CD4-positive, alpha-beta T cell treated with Interleukin-6 for 4 hours (primary cell): ENCODE data around the gene GBF1.

Experiments
- DNase-seq: peaks from one replicate; pipeline ENCODE4 v3.0.0-alpha.2; 2020; ENCODE audit warnings: mixed read lengths

The GBF1 gene

DNA sequence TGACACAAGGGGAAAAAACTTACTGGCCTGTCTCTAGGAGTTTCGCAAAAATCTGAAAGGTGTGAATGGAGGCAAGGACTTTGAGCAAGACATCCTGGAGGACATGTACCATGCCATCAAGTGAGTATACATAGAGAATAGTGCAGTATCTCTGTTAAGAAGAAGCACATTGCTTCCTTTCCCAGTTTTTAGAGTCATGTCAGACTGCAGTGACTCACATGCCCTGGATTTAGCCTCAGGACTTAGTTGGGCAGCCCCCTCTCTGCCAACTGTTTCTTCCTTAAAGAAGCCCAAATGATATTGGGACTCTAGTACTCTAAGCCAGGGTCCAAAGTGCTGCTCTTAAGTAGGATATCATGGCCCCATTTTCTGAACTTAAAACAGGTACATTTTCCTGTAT, 122.1 kb downstream of the GBF1 start:
- no peak for DNase-seq

DNA sequence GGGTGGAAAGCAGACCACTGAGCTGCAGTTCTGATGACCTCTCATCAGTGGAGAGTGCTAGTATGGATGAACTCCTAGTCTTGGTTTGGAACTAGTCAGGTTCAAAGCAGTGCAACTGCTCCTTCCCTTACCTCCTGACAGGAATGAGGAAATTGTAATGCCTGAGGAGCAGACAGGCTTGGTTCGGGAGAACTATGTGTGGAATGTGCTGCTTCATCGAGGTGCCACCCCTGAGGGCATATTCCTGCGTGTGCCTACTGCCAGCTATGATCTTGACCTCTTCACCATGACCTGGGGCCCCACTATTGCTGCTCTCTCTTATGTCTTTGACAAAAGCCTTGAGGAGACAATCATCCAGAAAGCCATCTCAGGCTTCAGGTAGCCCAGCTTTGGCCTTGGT, 122.7 kb downstream of the GBF1 start:
- DNase-seq, result no peak

DNA sequence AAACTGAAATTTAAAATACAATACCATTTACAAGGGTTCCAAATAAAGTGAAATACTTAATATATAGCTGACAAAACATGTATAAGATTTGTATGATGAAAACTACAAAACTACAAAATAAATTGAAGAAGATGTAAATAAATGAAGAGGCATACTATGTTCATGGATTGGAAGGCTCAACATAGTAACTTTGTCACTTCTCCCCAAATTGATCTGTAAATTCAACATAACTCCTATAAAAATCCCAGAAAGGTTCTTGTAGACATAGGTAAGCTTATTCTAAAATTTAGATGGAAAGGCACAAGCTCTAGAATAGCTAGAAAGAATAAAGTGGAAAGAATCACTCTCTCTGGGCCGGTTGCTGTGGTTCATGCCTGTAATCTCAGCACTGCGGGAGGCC, 126.0 kb downstream of the GBF1 start:
- DNase-seq, result no peak

GRCh38 chr10:102375250-102375649, 129.9 kb downstream of the GBF1 start:
- DNase-seq, result peak; percentile 21

DNA sequence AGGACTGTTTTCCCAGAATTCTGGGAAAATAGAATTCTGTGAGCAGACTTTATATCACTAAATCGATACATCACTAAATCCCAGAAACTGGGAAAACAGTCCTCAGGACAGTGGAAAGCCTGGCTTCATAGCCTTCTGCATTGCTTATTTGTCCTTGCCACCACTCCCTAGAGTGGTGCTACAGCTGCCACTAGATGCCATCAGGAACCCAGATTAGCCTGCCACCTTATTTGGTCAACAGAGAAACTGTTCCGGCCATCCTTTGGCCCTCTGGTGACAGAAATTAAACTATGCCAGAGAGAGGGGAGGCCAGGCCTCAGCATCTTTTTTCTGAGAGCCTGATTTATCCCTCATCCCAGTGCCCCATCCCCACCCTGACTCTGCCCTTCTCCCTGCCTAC, 130.5 kb downstream of the GBF1 start:
- DNase-seq, result no peak

GRCh38 chr10:102376901-102377300, 131.6 kb downstream of the GBF1 start:
- no peak for DNase-seq

- no peak for DNase-seq
Observed at GRCh38 chr10:102379383-102379782, 134.1 kb downstream of the GBF1 start.

- no peak for DNase-seq
Observed at GRCh38 chr10:102381983-102382382, 136.7 kb downstream of the GBF1 start.

GRCh38 chr10:102382871-102383270, 137.5 kb downstream of the GBF1 start:
- no peak for DNase-seq

GRCh38 chr10:102384053-102384452, 138.7 kb downstream of the GBF1 start:
- peak; percentile 44 for DNase-seq

DNA sequence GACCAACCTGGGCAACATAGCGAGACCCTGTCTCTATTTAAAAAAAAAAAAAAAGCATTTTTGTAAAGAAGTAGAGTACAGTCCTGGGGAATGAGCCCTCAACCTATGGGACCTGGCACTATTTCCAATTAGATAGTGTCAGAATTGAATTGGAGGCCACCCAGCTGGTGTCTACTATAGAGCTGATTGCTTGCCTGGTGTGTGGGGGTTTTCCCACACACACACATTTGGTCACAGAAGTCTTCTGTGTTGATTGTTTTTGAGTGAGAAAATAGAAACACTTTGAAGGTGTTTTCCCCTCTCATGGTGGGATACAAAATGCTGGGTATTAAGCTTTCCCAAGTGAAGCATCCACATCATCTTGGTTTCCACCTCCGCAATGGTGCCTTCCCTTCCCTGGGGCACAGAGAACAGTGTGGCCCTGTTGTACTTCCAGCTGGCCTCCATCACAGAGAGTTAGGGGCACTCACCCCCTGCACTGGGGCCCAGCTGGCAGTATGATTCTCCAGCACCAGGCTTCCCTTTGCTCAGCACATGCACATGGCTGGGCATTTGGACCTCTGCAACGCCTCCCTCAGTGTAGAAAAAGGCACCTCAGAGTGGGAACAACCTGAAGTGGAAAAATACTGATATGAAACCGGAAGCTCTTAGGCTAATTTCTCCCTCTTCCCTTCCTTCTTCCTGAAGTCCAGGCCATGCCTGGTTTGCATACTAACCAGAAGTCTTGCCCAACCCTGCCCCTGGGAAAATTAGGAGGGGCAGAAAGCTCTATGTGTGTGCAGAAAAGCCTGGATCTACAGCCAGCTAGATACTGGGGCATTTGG, 139.5 kb downstream of the GBF1 start:
- DNase-seq, result no peak

- no peak for DNase-seq
Observed at GRCh38 chr10:102389894-102390293, 144.6 kb downstream of the GBF1 start.

GRCh38 chr10:102392306-102392705, 147.0 kb downstream of the GBF1 start:
- DNase-seq, result no peak

DNA sequence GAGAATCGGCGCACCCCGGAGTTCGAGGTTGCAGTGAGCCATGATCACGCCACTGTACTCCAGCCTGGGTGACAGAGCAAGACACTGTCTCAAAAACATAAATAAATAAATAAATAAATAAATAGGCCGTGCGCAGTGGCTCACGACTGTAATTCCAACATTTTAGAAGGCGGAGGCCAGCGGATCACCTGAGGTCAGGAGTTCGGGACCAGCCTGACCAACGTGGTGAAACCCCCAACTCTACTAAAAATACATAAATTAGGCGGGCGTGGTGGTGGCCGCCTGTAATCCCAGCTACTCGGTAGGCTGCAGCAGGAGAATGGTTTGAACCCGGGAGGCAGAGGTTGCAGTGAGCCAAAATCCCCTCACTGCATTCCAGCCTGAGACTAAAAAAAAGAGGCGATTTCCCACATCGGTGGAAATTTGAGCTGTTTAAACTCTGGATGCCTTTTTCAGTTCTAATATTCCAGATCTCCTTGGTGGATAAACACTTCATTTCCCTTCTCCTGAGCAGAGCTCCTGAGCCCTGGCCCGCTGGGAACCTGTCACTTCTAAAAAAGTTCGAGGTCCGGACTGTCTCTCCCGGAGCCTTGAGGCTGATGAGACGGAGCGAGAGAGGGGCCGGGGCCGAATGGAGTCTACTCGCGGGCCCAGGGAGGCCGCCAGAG, 148.2 kb downstream of the GBF1 start:
- DNase-seq, result no peak

GRCh38 chr10:102394079-102394800, 148.9 kb downstream of the GBF1 start:
- DNase-seq, result peak; percentile 97

GRCh38 chr10:102394801-102395399, 149.6 kb downstream of the GBF1 start:
- no peak for DNase-seq

DNA sequence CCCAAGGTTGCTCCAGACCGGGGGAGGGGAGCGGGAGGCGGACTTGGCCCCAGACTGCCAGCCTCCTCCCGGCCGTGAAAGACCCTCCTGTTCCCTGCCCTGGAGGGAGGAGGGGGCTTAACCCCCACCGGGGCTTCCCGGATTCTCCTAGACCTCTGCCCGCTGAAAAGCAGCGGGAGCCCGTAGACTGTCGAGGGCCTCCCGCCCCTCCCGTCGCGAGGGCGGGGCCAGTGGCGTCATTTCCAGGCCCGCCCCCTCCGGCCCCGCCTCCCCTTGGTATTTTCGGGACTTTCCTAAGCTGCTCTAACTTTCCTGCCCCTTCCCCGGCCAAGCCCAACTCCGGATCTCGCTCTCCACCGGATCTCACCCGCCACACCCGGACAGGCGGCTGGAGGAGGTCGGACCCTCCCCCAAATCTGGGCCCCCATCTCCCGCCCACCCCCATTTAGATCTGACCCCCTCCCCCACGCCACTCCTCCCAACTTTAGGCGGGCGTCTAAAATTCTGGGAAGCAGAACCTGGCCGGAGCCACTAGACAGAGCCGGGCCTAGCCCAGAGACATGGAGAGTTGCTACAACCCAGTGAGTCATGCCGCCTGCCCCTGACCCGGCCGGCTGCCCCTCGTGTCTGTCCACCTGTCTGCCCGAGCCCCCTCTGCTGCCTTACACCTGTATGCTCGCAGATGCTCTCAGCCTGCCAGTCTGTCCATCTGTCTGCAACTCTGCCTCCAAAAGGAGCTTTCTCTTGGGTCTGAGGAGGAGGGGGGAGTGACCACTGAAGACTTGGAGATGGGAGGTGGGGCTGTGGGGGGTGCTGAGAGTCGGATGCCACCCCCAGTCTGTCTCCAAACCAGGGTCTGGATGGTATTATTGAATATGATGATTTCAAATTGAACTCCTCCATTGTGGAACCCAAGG, 150.3 kb downstream of the GBF1 start, which contains the start of gene NFKB2:
Gene NFKB2 (plus strand): TSS at position 306 of the 917 bp plus-strand sequence. CDS start 255 bp downstream, at position 561.
- peak; percentile 90 for DNase-seq

- DNase-seq, result no peak
Observed at GRCh38 chr10:102396317-102396650, 151.0 kb downstream of the GBF1 start.

- DNase-seq, result no peak
Observed at GRCh38 chr10:102396730-102397151, 151.4 kb downstream of the GBF1 start.

GRCh38 chr10:102397222-102398171, 152.2 kb downstream of the GBF1 start:
- no peak for DNase-seq
